Activated T-cell treated with anti-CD3 and anti-CD28 coated beads, Interleukin-2, amount 50 U/mL, for 48 hours (primary cell): Measurements from ENCODE around the gene ADRA2A.

ENCODE experiments used
- DNase-seq, 2 experiments: peaks; one replicate each; pipeline ENCODE4 v3.0.0-alpha.2; 2020

The ADRA2A gene

GRCh38 chr10:111076682-111077478 lies at the start of gene ADRA2A:
Gene ADRA2A (plus strand): TSS chr10:111077029. CDS start chr10:111077997, 968 bp downstream.
- DNase-seq: peak; percentile 62 to 63

GRCh38 chr10:111030042-111030750 lies 46.6 kb upstream of the ADRA2A start:
- DNase-seq: no peak

GRCh38 chr10:111034598-111035310 lies 42.1 kb upstream of the ADRA2A start:
- DNase-seq: no peak

GRCh38 chr10:111035542-111035941 lies 41.3 kb upstream of the ADRA2A start:
- no peak for DNase-seq

- DNase-seq: no peak
Observed at GRCh38 chr10:111037858-111038257, 39.0 kb upstream of the ADRA2A start.

- DNase-seq: no peak
Observed at GRCh38 chr10:111039522-111039921, 37.3 kb upstream of the ADRA2A start.

GRCh38 chr10:111057006-111057405 lies 19.8 kb upstream of the ADRA2A start:
- no peak for DNase-seq

- no peak for DNase-seq
Observed at GRCh38 chr10:111063471-111063870, 13.4 kb upstream of the ADRA2A start.

- no peak for DNase-seq
Observed at GRCh38 chr10:111072232-111072631, 4.6 kb upstream of the ADRA2A start.

- DNase-seq: no peak
Observed at GRCh38 chr10:111075577-111076185, 1.1 kb upstream of the ADRA2A start.

- DNase-seq: peak; percentile 70 to 78
Observed at GRCh38 chr10:111076191-111076681, 593 bp upstream of the ADRA2A start.

- DNase-seq: no peak
Observed at GRCh38 chr10:111077479-111077784, 603 bp downstream of the ADRA2A start.

GRCh38 chr10:111077785-111078504 lies 1.1 kb downstream of the ADRA2A start:
- peak; percentile 27 to 49 for DNase-seq

- DNase-seq: no peak
Observed at GRCh38 chr10:111078505-111079185, 1.8 kb downstream of the ADRA2A start.

GRCh38 chr10:111079241-111079760 lies 2.5 kb downstream of the ADRA2A start:
- no peak for DNase-seq

GRCh38 chr10:111079781-111080180 lies 3.0 kb downstream of the ADRA2A start:
- DNase-seq: no peak

- DNase-seq: no peak
Observed at GRCh38 chr10:111080224-111080623, 3.4 kb downstream of the ADRA2A start.

- DNase-seq: no peak
Observed at GRCh38 chr10:111081595-111081994, 4.8 kb downstream of the ADRA2A start.

- DNase-seq: peak in 1 of 2 experiments; percentile 2
Observed at GRCh38 chr10:111082102-111082975, 5.5 kb downstream of the ADRA2A start.
